HUDEP-2 (cell line): Measurements from ENCODE around the gene TMCO4.
A peak's percentile ranks its signal among the peaks of the same experiment; 100 is the strongest.

ENCODE experiments used
- DNase-seq, 76 experiments: peaks; one replicate each; lab custom pipeline; 2025; ENCODE audit not compliant: unreplicated experiment in 76 of 76; lab: John Stamatoyannopoulos, UW

Gene TMCO4

GRCh38 chr1:19780267-19780877 is 19.3 kb downstream of the TMCO4 start:
- no peak for DNase-seq

- DNase-seq = no peak
Measured at GRCh38 chr1:19776933-19777332, 22.8 kb downstream of the TMCO4 start.

DNA sequence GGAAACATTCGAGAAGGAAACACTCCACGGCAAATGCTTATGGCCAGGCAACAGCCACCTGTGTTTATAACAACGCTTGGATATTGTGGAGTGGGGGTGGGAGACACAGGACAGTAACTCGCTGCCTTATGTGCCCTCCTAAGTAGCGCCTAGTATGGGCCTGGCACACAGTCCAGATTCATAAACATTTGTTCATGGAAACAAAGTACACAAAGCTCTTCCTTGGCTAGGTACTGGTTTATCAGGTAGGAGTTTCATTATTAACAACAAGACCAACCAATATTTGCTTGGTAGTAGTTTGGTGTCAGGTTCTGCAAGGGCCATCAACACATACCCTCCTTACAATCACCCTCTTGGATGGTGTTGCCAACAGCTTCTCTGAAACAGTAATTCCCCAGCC is 23.4 kb downstream of the TMCO4 start:
- DNase-seq = no peak

DNA sequence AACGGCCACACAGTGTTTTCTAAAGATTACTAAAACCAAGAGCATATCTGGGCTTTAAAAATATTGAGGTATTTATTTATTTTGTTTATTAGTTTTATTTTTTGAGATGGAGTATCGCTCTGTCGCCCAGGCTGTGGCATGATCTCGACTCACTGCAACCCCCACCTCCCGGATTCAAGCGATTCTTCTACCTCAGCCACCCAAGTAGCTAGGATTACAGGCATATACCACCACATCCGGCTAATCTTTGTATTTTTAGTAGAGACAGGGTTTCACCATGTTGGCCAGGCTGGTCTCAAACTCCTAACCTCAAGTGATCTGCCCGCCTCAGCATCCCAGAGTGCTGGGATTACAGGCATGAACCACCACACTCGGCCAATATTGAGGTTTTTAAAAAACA is 23.9 kb downstream of the TMCO4 start:
- no peak for DNase-seq

DNA sequence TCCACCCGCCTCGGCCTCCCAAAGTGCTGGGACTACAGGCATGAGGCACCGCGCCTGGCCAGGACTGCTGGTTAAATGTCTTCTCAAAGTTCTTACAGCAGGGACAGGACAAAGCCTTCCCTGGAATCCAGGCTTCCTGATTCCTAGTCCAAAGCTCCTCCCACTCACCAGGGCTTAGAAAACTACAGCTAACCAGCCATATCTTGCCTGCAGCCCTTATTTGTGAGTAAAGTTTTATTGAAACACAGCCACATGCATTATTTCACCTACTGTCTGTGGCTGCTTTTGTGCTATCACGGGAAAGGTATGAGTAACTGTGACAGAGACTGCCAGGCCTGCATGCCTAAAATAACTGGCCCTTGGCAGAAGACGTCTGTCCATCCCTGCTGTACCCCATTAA is 24.4 kb downstream of the TMCO4 start:
- no peak for DNase-seq

GRCh38 chr1:19774180-19774785 is 25.4 kb downstream of the TMCO4 start:
- no peak for DNase-seq

GRCh38 chr1:19773485-19773884 is 26.2 kb downstream of the TMCO4 start:
- no peak for DNase-seq

GRCh38 chr1:19772053-19772452 is 27.7 kb downstream of the TMCO4 start:
- DNase-seq = no peak

- no peak for DNase-seq
Measured at GRCh38 chr1:19771350-19771749, 28.4 kb downstream of the TMCO4 start.

DNA sequence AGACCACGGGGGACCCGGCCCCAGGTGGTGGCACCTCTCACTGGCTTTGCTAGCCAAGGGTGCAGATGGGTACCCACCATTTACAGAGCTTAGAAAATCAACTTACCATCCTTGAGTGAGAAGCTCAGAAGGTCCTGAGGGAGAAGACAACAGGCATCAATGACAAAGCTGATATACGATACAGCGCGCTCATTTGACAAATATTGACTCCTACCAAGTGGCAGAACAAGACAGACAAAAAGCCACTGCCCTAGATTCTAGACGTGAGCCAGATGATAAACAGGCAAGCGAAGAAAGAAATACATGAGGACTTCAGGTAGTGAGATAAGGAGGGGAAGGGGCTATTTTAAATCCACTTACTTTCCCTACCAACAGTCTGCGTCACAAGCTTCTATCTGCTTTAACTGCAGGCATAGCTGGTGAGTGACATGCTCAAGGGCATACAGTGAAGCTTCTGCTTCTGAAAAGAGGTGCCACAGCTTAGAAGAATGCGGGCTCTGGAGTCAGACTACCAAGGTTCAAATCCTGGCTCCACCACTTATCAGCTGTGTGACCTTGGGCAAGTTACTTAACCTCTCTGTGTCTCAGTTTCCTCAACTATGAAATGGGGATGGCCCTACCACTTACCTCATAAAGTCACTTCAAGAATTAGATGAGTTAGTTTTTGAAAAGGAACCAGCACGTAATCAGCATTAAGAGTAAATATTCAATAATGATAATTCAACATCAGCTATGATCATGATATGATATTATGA is 29.1 kb downstream of the TMCO4 start:
- no peak for DNase-seq

- no peak for DNase-seq
Measured at GRCh38 chr1:19769211-19769932, 30.3 kb downstream of the TMCO4 start.

DNA sequence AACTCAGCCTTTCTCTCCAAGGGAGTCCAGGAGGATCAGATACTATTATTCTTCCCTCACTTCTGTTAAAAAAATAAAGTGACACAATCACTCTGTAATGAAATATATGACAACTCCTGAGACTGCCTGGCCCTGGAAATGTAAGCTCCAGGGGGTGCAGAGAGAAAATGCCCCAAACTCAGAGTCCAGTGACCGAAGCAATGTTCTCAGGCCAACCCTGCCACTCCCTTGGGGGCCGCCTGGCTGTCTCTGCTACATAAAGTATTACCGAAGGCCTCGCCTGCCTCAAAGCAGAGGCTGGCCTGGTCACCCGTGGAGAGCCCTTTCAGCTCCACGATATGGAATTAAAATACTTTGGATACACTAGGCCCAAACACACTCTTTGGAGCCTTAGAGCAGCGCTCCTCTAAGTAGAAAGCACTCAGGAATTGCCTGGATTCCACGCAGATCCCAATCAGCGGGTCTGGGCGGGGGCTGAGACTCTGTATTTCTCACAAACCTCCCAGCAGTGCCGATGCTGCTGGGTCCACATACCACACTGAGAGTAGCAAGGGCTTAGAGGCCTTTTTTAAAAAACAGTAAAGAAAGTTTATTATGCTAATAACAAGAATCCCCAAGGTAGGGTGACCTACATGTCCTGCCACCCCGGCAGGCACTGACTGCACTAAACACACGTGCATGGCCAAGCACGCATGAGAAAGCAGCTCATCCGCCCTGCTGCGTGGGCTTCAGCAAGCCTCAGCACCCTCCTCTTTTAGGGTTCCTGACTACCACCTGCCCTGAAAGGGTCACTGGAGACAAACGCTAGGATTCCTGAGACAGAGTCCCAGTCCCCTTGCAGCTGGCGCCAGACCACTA is 31.1 kb downstream of the TMCO4 start:
- DNase-seq = no peak

GRCh38 chr1:19765623-19766022 is 34.1 kb downstream of the TMCO4 start:
- no peak for DNase-seq

GRCh38 chr1:19764848-19765247 is 34.9 kb downstream of the TMCO4 start:
- DNase-seq = no peak

GRCh38 chr1:19762175-19762779 is 37.4 kb downstream of the TMCO4 start:
- peak in 15 of 76 experiments; percentile 4 to 31 (median 8) for DNase-seq

DNA sequence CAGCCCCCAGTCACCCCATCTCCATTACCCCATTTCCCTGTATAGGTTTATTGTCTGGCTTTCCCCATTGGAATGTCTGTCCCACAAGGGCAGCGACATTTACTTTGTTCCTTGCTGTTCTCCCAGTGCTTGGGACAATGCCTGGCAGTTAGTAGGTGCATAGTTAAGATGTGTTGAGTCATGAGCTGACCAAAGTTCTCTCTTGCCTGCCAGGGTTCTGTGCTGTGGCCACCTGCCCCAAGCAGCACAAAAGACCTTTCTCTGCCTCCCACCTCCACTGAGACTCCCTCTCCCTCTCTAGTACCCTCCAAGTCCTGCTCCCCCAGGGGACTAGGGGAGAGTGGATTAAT is 40.0 kb downstream of the TMCO4 start:
- DNase-seq = no peak

DNA sequence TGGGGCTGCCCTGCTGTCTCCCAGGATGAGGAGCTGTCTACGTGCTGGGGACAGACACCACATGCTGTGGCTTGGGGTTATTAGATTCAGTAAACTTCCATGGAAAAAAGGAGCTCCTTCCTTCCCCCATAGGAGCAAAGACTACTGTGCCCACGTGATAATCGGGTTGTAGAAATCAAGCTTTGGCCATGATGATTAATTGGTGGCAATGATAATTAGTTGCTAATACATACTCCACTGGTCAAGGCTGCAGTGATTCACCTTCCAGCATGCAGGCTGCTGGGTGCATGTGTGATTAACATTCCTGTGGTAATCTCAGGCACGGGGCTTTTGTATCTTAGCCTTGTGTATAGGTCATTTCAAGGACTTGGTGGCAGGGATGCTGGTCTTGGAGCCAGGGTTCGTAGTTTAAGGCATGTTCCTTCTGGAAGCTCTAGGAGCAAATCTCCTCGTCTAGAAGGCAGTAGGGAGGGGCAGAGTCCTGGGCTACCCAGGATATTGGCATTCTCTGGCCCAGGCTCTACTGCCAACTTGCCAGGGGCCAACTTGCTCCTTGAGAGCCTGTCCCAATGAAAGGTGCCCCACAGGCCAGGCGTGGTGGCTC is 41.4 kb downstream of the TMCO4 start:
- DNase-seq = no peak

- no peak for DNase-seq
Measured at GRCh38 chr1:19757641-19758040, 42.1 kb downstream of the TMCO4 start.

GRCh38 chr1:19756480-19756879 is 43.2 kb downstream of the TMCO4 start:
- no peak for DNase-seq

DNA sequence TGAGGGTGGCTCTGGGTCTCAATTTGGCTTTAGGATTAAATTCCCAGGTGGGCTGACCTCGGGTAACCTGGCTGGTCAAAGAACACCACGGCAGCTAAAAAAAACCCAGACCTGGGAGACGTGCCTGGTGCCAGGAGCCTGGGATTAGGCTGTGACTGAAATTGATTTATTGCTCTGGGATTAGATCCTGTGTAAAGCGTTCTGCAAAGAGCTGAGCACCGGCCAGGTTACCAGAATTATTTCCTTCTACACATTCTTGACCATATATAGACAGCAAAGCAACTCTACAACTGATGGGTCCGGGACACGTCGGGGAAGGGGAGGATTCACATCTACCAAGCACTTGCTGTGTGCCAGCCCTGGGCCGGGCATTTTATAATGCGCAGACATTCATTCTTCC is 45.2 kb downstream of the TMCO4 start:
- no peak for DNase-seq
